CD4-positive, alpha-beta T cell treated with Interleukin-15 for 4 hours (primary cell): ENCODE measurements around the gene KCNS1.
A peak's percentile ranks its signal among the peaks of the same experiment; 100 is the strongest.

ENCODE experiments used
- DNase-seq: peaks from one replicate; pipeline ENCODE4 v3.0.0-alpha.2; 2020; ENCODE audit warnings: low spot score

Gene KCNS1

DNA sequence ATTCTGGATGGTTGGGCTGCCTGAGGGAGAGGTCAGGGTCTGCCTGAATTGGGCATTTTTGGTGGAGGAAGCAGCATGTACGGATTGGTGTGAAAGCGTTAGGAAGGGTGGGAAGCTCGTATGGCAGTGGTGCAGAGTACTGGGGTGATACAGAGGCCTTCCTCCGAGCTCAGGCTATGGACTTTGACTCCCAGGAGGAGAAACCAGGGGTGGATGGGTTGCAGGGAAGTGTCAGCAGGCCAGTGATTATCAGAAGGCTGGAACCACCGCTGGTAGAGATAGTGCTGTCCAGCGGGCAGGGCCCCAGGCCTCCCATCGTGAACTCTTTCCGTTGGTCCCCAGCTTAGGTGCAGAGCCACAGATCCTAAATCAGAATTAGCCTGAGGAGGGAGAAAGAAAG lies 8.7 kb upstream of the KCNS1 start:
- DNase-seq, result no peak

GRCh38 chr20:45105317-45105716 lies 4.4 kb upstream of the KCNS1 start:
- no peak for DNase-seq

DNA sequence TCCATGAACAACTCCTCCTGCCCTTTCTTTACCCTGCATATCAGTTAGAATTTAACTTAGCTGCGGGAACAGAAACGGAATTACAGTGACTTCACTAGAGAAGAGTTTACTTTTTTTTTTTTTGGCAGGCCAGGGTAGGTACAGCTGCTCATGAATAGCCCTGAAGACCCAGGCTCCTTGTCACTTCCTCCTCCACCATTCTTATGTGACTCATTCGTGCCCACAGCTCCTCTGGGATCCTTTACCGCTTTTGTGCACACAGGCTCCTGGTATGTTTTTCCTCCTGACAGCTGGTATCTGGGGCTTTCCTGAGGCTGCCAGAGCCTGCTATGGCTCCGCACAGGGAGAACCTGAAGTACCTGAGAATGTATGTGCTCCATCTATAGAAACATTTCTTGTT lies 3.9 kb upstream of the KCNS1 start:
- DNase-seq, result no peak

DNA sequence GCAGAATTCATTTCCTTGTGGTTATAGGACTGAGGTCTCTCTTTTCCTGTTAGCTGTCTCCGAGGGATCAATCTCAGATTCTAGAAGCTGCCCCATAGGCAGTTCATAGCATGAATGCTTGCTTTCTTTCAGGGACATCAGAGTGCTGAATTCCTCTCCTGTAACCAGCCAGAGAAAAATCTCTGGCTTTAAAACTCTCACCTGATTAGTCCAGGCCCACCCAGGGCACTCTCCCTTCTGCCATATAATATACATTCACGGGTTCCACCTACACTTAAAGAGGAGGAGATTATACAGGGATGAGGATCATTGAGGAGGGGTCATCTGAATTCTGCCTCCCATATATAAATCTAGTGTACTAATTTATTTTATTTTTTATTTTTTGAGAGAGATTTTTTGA lies 2.1 kb upstream of the KCNS1 start:
- DNase-seq, result no peak

DNA sequence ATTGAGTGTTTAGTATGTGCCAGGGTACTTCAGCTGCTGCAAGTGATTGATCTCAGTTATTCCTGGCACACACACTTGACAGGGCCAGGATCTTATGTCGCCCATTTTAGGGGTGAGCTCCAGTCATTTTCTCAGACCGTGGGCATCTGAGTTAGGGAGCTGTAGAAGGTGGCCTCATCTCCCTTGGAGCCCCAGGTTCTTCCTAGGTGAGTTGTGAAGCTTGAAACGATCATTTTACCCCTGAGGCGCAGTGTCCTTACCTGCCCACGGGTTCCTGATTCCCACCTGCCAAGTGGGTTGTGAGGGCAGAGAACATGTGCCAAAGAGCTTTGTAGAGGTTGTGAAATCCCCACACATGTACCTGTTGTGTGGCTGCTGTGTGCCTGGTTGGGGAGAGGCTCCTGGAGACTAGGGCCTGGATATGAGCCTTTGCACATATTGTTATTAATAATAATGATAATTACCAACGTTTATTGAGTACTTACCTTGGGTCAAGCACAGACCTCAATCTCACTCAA lies 465 bp upstream of the KCNS1 start:
- no peak for DNase-seq

- no peak for DNase-seq
Measured at GRCh38 chr20:45098103-45098773, 2.7 kb downstream of the KCNS1 start.

- DNase-seq, result peak; percentile 25
Measured at GRCh38 chr20:45097485-45098102, 3.3 kb downstream of the KCNS1 start.

DNA sequence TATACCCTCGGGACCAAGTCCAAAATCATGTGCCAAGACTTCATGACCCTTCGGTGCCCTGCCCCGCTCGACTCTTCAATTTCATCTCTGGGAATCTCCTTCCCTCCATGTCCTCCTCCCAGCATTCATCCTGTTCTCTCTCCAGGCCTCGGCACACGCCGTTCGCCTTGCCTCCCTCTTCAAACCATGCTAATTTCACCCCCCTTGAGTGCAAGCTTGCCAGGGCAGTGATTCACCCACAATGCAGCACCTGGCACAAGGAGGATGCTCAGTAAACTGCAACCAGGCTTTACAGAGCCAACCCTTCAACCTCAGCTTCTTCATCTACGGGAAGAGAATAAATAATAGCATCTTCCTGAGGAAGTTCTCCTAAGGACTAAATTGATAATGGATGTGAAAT lies 4.1 kb downstream of the KCNS1 start:
- no peak for DNase-seq

- DNase-seq, result peak; percentile 72
Measured at GRCh38 chr20:45095805-45096238, 5.1 kb downstream of the KCNS1 start.

DNA sequence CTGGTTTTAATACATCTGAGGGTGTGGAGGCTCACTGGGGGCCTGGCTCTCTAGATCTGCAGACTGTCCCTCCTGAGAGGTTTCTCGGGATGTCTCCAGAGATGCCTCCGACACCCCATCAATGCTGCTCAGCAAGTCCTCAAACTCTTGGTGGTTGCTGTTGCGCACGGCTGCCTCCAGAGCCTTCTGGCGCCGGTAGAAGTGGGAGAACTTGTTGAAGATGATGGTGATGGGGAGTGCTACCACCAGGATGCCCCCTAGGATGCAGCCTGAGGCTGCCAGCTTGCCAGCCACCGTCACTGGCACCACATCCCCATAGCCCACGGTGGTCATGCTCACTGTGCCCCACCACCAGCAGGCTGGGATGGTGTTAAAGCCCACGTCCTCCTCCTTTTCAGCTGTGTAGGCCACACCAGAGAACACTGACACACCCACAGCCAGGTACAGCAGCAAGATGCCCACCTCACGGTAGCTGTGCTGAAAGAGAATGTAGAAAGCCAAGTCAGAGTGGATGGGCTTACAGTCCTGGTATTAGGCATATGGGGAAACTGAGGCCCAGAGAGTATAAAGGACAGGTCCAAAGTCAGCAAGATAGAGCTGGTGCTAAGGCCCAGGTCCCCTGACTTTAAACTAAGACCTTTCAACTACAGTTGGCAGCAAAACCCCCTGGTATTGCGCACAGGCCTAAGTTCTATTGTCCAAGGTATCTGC lies 5.9 kb downstream of the KCNS1 start:
- no peak for DNase-seq

DNA sequence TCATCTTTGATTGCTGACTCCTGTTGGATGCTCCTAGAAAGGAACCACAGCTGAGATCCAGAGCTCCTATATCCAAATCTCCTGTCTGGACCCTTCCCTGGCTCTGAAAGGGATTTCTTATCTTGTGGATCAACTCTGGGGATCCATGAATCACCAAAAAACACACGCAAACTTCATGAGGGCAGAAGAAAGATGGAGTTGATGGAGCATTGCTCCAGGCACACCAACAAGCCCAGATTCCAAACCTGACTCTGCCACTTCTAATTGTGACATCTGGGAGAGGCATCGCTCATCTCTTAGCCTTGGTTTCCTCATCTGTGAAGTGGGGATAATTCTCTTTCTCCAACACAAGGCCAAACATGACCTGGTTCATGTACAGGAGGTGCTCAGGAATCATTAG lies 6.7 kb downstream of the KCNS1 start:
- DNase-seq, result no peak

- no peak for DNase-seq
Measured at GRCh38 chr20:45092898-45093297, 8.0 kb downstream of the KCNS1 start.

DNA sequence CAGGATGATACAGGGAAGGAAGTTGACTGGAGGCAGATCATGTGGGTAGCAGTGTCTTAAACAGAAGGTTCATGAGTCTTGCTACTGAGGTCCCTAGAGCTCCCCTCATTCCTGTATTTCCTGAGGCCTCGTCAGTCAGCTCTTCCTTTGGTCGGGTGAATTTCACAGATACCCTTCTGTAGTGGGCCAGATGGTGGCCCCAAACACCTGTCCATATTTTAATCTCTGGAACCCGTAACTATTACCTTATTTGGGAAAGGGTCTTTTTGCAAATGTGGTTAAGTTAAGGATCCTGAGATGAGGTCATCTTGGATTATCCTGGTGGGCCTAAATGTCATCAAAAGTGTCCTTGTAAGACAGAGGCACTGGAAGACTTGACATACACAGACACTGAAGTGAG lies 9.6 kb downstream of the KCNS1 start:
- no peak for DNase-seq

DNA sequence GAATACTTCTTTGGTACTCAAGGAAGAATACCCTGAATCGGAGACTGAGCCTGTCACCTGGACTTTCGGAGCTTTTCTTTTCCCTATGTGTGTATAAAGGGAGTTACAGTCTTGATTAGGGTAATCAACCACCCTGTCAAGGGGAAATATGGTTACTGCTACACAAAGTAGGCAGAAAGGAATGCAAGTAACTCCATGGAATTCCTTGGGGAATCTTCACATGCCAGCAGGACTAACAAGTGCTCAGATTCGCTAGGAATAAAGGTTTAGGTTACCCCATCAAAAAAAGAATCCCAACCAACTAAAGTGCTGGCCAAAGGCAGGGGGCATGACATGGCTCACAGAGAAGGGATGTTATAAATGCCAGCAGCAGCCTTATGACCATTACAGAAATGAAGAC lies 10.4 kb downstream of the KCNS1 start:
- no peak for DNase-seq

- DNase-seq, result no peak
Measured at GRCh38 chr20:45088247-45088646, 12.7 kb downstream of the KCNS1 start.

DNA sequence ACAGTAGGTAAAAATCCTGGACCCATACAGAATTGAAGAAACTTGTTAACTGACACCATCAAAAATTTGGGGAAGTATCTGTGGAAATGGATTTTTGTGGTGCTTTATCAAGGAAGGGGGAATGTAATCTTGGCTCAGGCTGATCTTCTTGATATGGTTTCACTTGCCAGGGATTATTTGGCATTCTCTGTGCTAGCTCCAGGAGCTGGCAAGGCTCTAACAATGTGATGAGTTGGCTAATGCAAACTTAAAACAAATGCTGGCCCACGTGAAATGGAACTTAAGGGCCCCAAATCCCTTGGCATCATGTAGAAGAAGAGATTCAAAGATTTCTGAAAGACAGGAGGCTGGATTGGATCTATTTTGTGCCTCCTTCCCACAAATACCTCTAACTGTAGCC lies 13.1 kb downstream of the KCNS1 start:
- DNase-seq, result no peak

DNA sequence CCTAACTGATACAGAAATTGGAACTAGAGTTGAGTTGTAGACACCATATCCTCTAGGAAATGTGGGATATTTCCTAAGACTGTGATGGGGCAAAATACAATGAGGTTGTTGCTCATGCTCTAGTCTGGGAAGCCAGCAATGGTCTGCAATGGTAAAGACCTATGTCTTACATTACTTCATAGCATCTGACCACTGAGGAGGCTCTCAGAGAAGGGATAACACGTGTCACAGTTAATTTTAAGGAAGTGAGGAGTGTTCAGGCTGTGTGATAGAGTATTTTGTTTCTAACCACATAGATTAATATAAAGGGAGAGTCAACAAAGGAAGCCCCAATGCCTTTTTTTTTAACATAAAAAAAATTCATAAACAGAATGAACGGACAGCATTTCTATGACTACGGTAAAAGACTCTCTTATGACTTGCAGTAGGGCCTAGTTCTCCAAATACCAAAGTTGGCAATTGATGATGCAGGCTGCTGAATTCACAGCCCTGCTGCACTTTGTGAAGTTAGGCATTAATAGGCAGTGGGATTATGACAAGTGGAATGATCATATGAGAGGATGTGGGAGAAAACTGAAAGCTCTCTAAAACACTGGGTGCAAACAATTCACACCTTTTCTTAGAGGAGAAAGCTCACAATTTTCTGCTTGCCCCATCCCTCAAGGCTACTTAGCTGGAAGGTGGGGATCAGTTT lies 13.7 kb downstream of the KCNS1 start:
- no peak for DNase-seq

- no peak for DNase-seq
Measured at GRCh38 chr20:45085867-45086266, 15.1 kb downstream of the KCNS1 start.

GRCh38 chr20:45085289-45085688 lies 15.6 kb downstream of the KCNS1 start:
- no peak for DNase-seq

DNA sequence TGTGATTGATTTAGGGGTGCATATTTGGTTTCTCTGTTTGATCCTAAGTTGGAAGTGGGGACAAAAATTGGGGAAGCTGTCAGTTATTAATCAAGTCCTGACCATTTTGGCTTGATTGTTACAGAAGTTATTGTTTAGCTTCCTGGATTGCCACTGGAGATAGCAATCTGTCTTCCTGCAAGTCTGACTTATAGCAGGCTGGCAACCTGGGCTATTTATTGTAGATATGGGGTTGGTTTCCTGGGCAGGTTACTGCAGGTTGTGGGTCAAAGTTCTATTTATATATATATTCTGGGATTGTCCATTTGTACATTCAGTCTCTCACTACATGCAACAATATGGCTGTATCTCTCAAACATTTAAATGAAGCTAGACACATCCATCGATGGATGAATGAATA lies 17.8 kb downstream of the KCNS1 start:
- no peak for DNase-seq

- DNase-seq, result no peak
Measured at GRCh38 chr20:45082468-45082867, 18.5 kb downstream of the KCNS1 start.

DNA sequence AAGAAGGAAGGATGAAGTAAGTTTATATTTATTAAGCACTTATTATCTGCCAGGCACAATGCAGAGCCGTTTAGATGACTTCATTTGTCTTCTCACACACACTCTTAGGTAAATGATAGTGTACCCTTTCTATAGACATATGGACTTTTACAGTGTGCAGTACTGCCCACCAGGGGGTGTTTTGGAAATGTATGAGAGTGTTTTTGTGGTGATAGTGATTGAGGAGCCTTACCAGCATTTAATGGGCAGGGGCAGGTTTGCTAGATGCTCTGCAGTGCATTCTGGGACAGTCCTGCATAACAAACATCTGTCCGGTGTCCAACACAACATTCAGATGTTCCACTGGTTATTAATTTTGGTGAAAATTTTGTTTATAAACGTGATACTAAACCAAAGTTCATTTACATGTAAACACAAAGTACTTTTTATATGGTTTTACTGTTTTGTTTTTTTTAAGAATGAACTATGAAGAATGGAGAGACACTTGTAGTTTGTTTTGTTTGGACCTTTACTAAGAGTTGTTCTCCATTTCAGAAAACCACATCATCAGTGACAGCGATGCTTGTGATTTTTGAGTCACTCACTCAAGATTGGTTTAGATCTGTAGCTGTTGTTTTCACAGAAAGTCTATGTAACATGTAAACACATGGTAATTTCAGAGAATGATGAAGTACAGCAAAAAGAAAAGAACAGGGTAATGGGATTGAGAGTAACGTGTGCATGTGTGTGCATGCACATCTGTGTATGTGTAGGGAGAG lies 19.9 kb downstream of the KCNS1 start:
- DNase-seq, result no peak
